Heart left ventricle (tissue), 13 donors: ENCODE results near the gene TMEM214.

Source experiments
- POLR2A ChIP-seq, 2 donors: fragments of 450-650 bp; IDR thresholded peaks; one replicate each; pipeline ENCODE4 v1.6.1; 2017; ENCODE audit warnings: antibody characterized with exemption in 2 of 2, mild to moderate bottlenecking in 2 of 2, moderate library complexity in 2 of 2
- TF ChIP-seq, protein P1 (sequence below), 12 donors: fragments of 200-600 bp; sonication (generic) in 4 of 12; IDR thresholded peaks; one replicate each; pipeline versions ENCODE4 v1.5.0 to v1.8.0; 2018 to 2022; ENCODE audit warnings: antibody characterized with exemption in 12 of 12, mild to moderate bottlenecking in 5 of 12
- donor health status: ischemic (EF 13 %, LVEDD 7.1; RV severe dilation, severe dysfunction).
- donor health status: DM: no; HTN: yes; CAD: no.
- donor health status: DM: no; HTN: no; CAD: no.
- donor health status: ischemic (EF 25% LVEDD 6.9; RV normal size, moderate dysfunction).
- donor health status: ischemic (EF 25% LVEDD 5.7; RV mildly dilated, moderate dysfunction).
- donor health status: ischemic (EF 35%, LVEDD 5.7; RV mildly dilated, moderate dysfunction).
- donor health status: nonischemic (EF 11% LVEDD 7.7; RV severe dilation, severe dysfunction).
- donor health status: DM: yes; HTN: yes; CAD: no.
- donor health status: PGD.
- donor health status: ischemic (EF 29% LVEDD 5.4; RV normal size, mild dysfunction).
- donor health status: nonischemic (EF 23%, LVEDD 6.1; RV moderate dilation, normal function).

DNA sequence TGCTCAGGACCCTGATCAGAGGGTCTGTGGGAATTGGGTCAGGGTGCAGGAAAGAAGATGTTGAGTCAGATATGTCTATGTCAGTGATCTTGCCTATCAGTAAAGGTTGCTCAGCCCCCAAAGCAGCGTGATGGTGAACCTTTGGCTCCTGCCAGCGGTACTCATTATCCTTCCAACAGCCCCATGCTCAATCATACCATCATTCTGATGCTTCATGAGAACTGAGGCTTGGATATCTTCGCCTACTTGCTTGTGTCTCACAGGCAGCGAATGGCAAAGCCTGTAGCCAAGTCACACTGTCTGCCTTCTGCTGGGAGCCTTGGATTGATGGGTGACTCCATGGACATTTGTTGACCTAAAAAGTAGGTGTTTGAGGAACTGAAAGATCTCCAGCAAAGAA lies 19.0 kb upstream of the TMEM214 start:
- TF ChIP-seq, protein P1, sequence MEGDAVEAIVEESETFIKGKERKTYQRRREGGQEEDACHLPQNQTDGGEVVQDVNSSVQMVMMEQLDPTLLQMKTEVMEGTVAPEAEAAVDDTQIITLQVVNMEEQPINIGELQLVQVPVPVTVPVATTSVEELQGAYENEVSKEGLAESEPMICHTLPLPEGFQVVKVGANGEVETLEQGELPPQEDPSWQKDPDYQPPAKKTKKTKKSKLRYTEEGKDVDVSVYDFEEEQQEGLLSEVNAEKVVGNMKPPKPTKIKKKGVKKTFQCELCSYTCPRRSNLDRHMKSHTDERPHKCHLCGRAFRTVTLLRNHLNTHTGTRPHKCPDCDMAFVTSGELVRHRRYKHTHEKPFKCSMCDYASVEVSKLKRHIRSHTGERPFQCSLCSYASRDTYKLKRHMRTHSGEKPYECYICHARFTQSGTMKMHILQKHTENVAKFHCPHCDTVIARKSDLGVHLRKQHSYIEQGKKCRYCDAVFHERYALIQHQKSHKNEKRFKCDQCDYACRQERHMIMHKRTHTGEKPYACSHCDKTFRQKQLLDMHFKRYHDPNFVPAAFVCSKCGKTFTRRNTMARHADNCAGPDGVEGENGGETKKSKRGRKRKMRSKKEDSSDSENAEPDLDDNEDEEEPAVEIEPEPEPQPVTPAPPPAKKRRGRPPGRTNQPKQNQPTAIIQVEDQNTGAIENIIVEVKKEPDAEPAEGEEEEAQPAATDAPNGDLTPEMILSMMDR (IDR thresholded peaks at IDR 0.05) = no peak
- no peak for TF ChIP-seq POLR2A (IDR thresholded peaks at IDR 0.05)
